ENCODE data around the gene GFOD1. TPM values are rescaled to one million over a fixed set of nuclear protein-coding genes. Genes with fewer than 3 reads are reported as not detected.
"Not testable (repeated sequence)": the region's sequence is repeated elsewhere in the genome, so short reads cannot be mapped to it uniquely, and the experiment has no call there.

The GFOD1 gene
- total and polyA plus RNA-seq, 9 donors: 1.4 to 9.2 (median 3.7) TPM

GRCh38 chr6:13392462-13392861 is 94.9 kb downstream of the GFOD1 start:
- WGBS, 3 donors: 50 to 99% (median 75%) methylated on average over 2 of the region's 2 CpGs
- H3K4me1 ChIP-seq (ENCODE audit: insufficient read depth): peaks cover 3% of the 10 kb centered on the region
- TF ChIP-seq POLR2A (IDR thresholded peaks at IDR 0.05) (no peak), EP300 (IDR thresholded peaks at IDR 0.05) (no peak), CTCF (IDR thresholded peaks at IDR 0.05) (no peak)
- no peak for DNase-seq
- no peaks in the 10 kb centered on the region for H3K9me3 ChIP-seq
- intact Hi-C loops (cut with DNase I): no loop called here
- no peak overlapping the region for H3K4me3 ChIP-seq
- H3K27me3 ChIP-seq: no peaks in the 10 kb centered on the region
- no peak overlapping the region for H3K27ac ChIP-seq
- H3K36me3 ChIP-seq: no peaks in the 10 kb centered on the region

- H3K36me3 ChIP-seq: no peaks in the 10 kb centered on the region
- no peak for TF ChIP-seq EP300 (IDR thresholded peaks at IDR 0.05)
- no peak for TF ChIP-seq POLR2A (IDR thresholded peaks at IDR 0.05)
- TF ChIP-seq CTCF (IDR thresholded peaks at IDR 0.05): no peak
- peaks cover 3% of the 10 kb centered on the region for H3K4me1 ChIP-seq (ENCODE audit: insufficient read depth)
- H3K27me3 ChIP-seq: no peaks in the 10 kb centered on the region
- no peaks in the 10 kb centered on the region for H3K9me3 ChIP-seq
- H3K4me3 ChIP-seq: no peak overlapping the region
- no peak overlapping the region for H3K27ac ChIP-seq
- DNase-seq: no peak
- WGBS, 3 donors: 84 to 92% (median 90%) methylated on average over 5 of the region's 5 CpGs
- intact Hi-C loops (cut with DNase I): no loop called here
Observed at GRCh38 chr6:13391537-13391936, 95.9 kb downstream of the GFOD1 start.

- intact Hi-C loops (cut with DNase I): no loop called here
- Histone ChIP-seq H3K9me3 (no peaks in the 10 kb centered on the region), H3K27ac (no peak overlapping the region), H3K4me1 (ENCODE audit: insufficient read depth) (peaks cover 3% of the 10 kb centered on the region), H3K36me3 (no peaks in the 10 kb centered on the region), H3K27me3 (no peaks in the 10 kb centered on the region), H3K4me3 (no peak overlapping the region)
- no peak for DNase-seq
- WGBS, 3 donors: 66 to 85% (median 71%) methylated on average over 3 of the region's 3 CpGs
- TF ChIP-seq CTCF (IDR thresholded peaks at IDR 0.05) (no peak), EP300 (IDR thresholded peaks at IDR 0.05) (no peak), POLR2A (IDR thresholded peaks at IDR 0.05) (no peak)
Observed at GRCh38 chr6:13390658-13391057, 96.7 kb downstream of the GFOD1 start.

- H3K27ac ChIP-seq; H3K9me3 ChIP-seq; DNase-seq; H3K4me3 ChIP-seq; H3K27me3 ChIP-seq; H3K4me1 ChIP-seq (ENCODE audit: insufficient read depth); intact Hi-C loops (cut with DNase I); H3K36me3 ChIP-seq: not testable (repeated sequence)
- WGBS, 3 donors: 90 to 100% (median 95%) methylated on average over 1 of the region's 1 CpG
Observed at GRCh38 chr6:13389237-13389636, 98.2 kb downstream of the GFOD1 start.

- H3K9me3 ChIP-seq; intact Hi-C loops (cut with DNase I); H3K4me3 ChIP-seq; H3K36me3 ChIP-seq; H3K27me3 ChIP-seq; H3K27ac ChIP-seq; H3K4me1 ChIP-seq (ENCODE audit: insufficient read depth); DNase-seq: not testable (repeated sequence)
- WGBS, 3 donors: 95 to 100% (median 100%) methylated on average over 1 of the region's 1 CpG
Observed at GRCh38 chr6:13388769-13389168, 98.6 kb downstream of the GFOD1 start.

- peaks cover 1% of the 10 kb centered on the region for H3K4me1 ChIP-seq (ENCODE audit: insufficient read depth)
- 67 to 77% (median 76%) methylated on average over 5 of the region's 5 CpGs for WGBS, 3 donors
- no peak for DNase-seq
- no peaks in the 10 kb centered on the region for H3K36me3 ChIP-seq
- H3K27ac ChIP-seq: no peak overlapping the region
- no peak overlapping the region for H3K4me3 ChIP-seq
- no peak for TF ChIP-seq EP300 (IDR thresholded peaks at IDR 0.05)
- TF ChIP-seq POLR2A (IDR thresholded peaks at IDR 0.05): no peak
- no peak for TF ChIP-seq CTCF (IDR thresholded peaks at IDR 0.05)
- no peaks in the 10 kb centered on the region for H3K27me3 ChIP-seq
- no peaks in the 10 kb centered on the region for H3K9me3 ChIP-seq
- intact Hi-C loops (cut with DNase I): no loop called here
Observed at GRCh38 chr6:13384966-13385365, 102.4 kb downstream of the GFOD1 start.

Measured in ovary (tissue), 9 donors.